ENCODE data around the gene ARHGEF6.

- no peak for TF ChIP-seq CTCF (conservative IDR thresholded peaks at IDR 0.05; ENCODE audit: low read depth in 2 of 2)
- no peak for TF ChIP-seq EZH2 (IDR thresholded peaks at IDR 0.05; ENCODE audit: low read depth, unreplicated experiment)
- no peak for TF ChIP-seq POLR2AphosphoS5 (IDR thresholded peaks at IDR 0.05; ENCODE audit: low read depth)
- TF ChIP-seq CREB1 (CRISPR knock-in tag; IDR thresholded peaks at IDR 0.05; ENCODE audit: low read depth), result no peak
- no peak for TF ChIP-seq EZH2phosphoT487 (IDR thresholded peaks at IDR 0.05; ENCODE audit: unreplicated experiment)
- no peak for TF ChIP-seq REST (IDR thresholded peaks at IDR 0.05; ENCODE audit: unreplicated experiment)
- TF ChIP-seq ZNF114 (CRISPR knock-in tag; IDR thresholded peaks at IDR 0.05), result no peak
- no peak for TF ChIP-seq ETS1 (IDR thresholded peaks at IDR 0.05)
- TF ChIP-seq ZNF331 (CRISPR knock-in tag; IDR thresholded peaks at IDR 0.05; ENCODE audit: low read depth), result no peak
- TF ChIP-seq JUNB (IDR thresholded peaks at IDR 0.05; ENCODE audit: unreplicated experiment), result no peak
- no peak for TF ChIP-seq ZNF462 (CRISPR knock-in tag; IDR thresholded peaks at IDR 0.05)
- TF ChIP-seq NANOG (IDR thresholded peaks at IDR 0.05; ENCODE audit: borderline replicate concordance), result no peak
- TF ChIP-seq STAT1 (IDR thresholded peaks at IDR 0.05; ENCODE audit: unreplicated experiment), result no peak
Observed at GRCh38 chrX:136822337-136823095, 41.8 kb upstream of the ARHGEF6 start.

Data from GM23338 (cell line).